ENCODE results near the gene GLB1L3.
"Not testable (repeated sequence)": the region's sequence is repeated elsewhere in the genome, so short reads cannot be mapped to it uniquely, and the experiment has no call there.

Gene GLB1L3

DNA sequence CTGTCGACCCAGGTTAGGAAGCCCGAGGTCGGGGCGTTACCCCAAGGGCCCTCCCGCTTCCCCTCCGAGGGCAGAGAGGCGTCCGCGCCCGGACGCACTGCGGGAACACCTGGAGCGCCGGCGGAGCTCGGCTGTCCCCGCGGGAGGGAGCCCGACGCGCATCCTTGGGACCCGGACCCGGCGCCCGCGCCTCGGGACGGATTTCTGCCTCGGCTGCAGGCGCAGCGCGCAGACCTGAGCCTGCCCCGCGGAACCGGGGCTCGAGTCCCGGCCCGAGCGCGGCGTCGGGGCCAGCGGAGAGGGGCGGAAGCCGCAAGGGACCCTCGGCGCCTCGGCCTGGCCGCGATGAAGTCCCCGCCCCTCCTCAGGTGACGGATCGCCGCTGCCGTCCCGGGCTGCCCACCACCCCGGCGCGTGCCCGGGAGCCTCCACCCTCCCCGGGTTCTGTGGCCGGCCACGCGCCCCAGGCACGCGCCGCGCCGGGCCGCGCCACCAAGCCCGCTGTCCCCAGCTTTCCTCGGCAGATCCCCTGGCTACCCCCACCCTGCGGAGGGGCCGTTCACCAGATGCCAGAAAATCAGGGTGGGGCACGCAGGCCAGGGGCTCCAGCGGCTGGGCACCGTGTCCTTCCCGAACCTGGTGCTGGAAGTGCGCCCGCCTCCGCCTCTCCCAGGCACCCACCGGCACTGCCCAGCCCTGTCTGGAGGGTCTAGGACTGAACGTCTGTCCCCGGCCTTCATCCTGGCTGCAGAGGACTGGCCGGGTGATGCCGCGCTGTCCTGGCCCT, 410 bp downstream of the GLB1L3 start:
- no peak for DNase-seq

DNA sequence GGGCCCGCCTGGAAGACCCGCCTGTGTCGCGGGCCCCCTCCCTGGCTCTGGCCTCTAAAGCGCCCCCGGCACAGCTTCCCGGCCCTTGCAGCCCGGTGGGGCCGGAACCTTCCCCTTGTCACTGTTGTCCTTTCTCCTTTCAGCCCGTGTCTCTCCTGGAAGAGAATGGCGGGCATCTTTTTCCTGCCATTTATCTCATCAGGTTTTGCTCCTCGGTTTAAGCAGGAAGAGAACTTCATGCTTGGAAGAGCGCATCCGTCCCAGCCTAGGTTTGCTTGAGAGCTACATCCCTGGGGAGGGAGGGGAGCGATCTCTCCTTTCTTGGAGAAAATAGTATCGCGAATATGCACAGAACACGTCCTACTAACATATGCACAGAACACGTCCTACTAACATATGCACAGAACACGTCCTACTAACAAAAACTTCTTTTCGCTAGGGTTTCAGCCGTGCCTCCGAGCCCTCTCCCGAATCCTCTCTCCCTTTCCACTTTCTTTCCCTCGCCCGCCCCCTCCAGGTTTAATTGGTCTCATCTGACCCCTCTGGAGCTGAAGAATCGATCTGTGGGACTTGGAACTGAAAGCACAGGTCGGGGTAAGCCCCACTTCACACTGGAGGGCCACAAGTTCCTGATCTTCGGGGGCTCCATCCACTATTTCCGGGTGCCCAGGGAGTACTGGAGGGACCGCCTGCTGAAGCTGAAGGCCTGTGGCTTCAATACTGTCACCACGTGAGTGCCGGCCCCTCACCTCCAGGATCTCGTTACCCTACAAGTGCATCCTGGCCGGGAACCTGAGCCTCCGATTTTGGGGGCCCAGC, 1.2 kb downstream of the GLB1L3 start:
- DNase-seq: no peak

DNA sequence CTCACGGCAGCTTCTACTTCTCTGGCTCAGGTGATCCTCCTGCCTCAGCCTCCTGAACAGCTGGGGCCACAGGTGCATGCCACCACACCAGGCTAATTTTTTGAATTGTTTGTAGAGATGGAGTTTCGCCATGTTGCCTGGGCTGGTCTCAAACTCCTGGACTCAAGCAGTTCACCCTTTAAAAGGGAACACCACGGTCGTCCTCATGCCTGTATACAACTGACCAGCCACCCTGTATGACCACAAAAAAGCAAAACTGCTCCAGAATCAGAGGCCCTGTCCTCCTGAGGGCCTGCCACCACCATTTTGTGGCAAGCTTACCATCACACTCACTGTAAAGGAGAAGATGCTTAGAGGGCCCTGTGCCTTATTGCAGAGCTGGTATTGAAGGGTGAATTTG, 2.2 kb downstream of the GLB1L3 start:
- DNase-seq: no peak

DNA sequence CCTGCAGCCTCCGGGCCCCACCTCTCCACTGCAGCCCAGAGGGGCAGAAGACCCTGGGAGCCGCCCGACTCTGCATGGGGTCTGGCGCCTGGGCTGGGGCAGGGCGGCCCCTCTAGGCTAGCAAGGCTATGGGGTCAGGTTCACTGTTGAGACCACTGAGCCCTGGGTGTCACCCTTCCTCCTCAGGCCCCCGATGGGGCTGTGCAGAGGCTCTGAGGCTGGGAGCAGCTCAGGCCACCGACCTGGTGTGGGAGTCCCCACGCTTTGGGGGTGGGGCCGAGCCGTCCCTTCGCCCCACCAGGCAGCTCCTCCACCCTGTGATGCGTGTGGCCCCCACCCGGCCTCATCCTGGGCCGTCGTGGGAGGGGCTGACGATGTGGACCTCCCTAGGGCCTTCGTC, 5.5 kb downstream of the GLB1L3 start:
- not testable (repeated sequence) for DNase-seq

DNA sequence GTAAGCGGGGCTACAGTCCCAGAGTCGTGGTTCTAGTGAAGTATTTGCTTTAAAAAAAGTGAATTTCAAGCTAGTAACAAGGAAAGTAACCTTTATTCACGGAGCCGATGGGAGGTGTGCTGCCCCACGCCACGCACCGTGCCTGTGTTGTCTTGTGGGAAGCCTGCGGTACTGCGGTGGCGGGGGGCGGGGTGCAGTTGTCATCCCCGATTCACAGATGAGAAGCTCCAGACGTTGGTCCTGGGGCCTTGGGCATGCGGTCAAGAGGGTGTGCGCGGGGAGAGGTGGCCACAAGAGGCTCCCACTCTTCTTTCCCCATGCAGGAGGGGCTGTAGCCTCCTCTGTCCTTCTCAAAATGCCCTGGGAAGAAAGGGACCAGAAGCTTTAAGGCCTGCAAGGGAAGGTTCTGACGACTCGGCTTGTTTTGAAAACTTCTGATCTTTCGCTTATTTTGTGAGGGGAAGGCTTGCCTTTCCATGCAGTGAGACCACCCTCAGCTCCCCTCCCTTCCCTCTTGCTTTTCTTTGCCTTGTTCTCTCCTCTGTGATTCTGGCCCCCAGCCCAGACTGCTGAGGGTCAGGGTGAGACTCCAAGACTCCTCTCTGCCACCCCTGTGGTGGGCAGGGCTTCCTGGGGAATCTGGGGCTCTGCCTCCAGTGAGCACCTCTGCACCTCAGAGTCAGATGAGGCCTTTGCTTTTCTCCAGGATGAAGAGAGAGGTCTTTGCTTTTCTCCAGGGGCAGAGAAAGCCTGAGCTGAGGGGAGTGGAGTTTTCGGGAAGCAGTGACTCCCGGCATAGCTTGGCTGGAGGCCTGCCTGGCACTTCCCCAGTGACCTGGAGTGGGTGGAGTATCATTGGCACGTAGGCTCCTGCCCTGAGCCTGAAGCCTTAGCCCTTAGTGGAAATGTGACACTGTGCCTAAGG, 6.2 kb downstream of the GLB1L3 start:
- DNase-seq: no peak

DNA sequence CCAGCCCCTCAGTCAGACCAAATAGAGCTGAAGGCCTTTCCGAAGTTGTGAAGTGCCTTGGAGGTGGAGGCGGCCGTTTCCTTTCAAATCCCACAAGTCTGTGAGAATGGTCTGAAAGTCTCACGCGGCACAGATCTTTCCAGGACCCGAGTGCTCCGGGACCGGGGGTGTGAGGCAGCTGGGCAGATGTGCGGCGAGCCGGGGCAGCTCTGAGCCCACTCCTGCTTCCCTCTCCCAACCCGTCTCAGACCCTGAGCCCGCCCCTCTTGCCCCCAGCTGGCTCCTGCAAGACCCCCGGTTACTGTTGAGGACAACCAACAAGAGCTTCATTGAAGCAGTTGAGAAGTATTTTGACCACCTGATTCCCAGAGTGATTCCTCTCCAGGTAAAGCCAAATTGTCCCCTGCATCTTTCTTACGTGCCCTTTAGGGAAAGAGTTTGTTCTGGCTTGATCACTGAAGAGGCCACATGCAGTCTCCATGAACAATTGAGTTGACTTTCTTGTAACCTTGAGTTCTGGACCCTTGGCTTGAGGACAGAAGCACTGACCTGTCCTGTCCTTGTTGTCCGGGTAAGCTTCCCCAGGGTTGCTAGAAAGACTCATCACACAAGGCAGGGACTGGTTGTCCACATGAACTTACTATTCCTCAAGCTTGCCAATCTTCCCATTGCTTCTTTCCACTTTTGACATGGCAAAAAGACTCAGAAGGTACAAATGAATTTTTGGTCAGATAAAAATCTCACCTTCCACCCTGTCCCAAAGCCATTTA, 7.5 kb downstream of the GLB1L3 start:
- no peak for DNase-seq

DNA sequence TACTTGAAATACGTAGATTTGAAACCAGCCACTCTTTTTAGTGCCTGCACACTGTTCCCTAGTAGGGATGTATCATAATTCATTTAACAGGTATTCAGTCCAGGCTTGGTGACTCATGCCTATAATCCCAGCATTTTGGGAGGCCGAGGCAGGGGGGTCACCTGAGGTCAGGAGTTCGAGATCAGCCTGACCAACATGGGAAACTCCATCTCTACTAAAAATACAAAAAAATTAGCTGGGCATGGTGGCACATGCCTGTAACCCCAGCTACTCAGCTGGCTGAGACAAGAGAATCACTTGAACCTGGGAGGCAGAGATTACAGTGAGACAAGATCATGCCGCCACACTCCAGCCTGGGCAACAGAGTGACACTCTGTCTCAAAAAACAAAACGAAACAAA, 8.2 kb downstream of the GLB1L3 start:
- not testable (repeated sequence) for DNase-seq

DNA sequence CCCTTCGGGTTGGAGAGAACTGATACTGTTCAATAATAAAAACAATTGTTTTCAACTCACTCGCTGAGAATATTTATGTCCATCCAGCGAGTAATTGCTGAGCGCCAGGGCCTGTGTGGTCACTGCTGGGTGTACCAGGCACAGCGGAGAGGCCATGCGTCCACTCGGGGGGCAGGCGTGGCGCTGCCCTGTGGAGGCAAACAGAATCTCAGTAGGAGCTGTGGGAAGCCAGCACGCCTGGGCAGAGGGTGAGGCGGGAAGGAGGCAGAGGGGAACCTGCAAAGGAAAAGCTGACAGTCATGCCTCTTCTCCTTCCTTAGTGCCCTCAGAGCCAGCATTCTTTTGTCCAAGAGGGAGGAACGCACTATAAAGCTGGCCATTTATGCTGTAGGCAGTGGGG, 11.4 kb downstream of the GLB1L3 start:
- no peak for DNase-seq

DNA sequence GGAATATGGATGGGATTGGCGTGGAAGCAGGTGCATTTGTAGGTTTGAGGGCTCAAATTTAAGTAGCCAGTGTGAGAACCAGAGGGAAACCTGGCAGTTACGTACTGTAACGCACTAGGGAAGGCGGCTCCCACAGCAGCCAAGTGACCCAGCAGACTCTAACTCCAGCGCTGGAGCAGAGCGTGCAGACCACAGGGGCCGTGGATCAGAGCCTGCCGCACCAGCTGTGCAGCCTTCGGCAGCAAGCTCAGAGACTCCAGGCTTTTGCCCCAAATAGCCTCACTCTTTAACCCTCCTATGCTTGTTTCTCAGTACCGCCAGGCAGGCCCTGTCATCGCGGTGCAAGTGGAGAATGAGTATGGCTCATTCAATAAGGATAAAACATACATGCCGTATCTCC, 12.3 kb downstream of the GLB1L3 start:
- no peak for DNase-seq

DNA sequence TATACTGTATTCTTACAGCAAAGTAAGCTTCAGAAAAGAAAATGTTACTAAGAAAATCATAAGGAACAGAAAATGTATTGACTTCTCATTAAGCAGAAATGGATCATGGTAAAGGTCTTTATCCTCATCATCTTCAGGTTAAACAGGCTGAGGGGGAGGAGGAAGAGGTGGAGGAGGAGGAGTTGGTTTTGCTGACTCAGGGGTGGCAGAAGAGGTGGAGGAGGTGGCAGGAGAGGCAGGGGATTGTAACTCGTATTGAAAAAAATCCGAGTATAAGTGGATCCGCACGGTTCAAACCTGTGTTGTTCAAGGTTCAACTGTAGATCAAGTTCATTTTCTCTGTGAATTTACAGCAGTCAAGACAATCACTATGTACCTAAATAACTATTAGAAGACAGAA, 13.0 kb downstream of the GLB1L3 start:
- no peak for DNase-seq

DNA sequence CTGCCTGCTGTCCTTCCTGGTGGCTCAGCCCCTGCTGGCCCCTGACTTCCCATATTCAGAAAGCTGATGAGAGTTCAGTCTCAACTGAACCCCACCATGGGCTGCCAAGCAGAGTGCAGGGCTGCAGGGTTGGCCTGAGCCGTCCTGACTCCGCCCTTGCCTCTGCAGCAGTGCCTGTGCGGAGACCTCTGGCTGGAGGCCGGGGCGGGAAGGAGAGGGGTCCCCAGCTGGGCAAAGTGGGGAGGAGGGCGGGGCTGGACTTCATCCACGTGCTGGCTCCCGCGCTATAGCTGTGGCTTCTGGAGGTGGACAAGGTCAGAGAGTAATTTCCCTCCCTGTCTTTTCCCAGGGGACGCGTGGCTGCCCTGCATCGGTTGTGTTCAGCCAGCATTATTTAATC, 13.6 kb downstream of the GLB1L3 start:
- DNase-seq: no peak

DNA sequence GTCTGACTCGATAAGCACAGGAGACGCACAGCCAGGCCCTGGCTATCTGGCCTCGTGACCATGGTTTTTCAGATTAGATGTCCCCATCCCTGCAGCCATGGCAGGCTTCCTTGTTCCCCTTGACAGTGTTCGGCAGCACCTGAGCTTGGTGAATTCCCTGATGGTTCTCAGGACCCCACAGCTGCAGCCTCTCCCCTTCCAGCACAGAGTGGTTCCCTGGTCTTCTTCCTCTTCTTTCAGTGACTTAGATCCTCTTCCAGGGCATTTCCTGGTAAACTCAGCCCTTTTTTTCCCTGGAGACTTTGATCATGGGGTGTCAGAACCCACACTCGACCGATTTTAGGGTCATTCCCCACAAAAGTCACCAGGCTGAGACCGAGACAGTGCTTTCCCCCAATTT, 14.5 kb downstream of the GLB1L3 start:
- no peak for DNase-seq

DNA sequence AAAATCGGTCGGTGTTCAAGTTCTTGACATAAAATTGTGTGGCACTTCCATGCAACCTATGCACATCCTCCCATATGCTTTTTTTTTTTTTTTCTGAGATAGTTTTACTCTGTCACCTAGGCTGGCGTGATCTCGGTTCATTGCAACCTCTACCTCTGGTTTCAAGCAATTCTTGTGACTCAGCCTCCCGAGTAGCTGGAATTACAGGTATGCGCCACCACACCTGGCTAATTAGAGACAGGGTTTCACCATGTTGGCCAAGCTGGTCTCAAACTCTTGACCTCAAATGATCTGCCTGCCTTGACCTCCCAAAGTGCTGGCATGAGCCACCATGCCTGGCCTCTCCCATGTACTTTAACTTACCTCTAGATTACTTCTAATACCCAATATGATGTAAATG, 15.0 kb downstream of the GLB1L3 start:
- no peak for DNase-seq

DNA sequence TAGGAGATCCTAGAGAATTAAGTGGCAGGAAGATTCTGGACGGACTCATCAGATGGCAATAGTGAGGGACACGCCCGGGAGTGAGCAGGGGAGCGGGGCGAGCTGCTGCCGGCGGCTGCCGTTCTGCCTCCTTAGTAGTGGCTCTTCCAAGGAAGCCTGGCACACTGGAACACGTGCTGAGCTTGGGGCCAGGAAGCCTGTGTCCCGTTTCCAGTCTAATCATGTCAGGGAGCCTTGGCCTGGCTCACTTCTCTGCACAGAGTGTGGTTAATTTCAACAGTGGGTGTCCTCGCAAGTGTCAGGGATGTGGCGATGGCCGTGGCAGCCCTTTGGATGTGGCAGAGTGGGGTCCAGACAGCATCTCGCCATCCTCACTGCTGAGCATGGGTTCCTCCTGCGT, 16.5 kb downstream of the GLB1L3 start:
- no peak for DNase-seq

DNA sequence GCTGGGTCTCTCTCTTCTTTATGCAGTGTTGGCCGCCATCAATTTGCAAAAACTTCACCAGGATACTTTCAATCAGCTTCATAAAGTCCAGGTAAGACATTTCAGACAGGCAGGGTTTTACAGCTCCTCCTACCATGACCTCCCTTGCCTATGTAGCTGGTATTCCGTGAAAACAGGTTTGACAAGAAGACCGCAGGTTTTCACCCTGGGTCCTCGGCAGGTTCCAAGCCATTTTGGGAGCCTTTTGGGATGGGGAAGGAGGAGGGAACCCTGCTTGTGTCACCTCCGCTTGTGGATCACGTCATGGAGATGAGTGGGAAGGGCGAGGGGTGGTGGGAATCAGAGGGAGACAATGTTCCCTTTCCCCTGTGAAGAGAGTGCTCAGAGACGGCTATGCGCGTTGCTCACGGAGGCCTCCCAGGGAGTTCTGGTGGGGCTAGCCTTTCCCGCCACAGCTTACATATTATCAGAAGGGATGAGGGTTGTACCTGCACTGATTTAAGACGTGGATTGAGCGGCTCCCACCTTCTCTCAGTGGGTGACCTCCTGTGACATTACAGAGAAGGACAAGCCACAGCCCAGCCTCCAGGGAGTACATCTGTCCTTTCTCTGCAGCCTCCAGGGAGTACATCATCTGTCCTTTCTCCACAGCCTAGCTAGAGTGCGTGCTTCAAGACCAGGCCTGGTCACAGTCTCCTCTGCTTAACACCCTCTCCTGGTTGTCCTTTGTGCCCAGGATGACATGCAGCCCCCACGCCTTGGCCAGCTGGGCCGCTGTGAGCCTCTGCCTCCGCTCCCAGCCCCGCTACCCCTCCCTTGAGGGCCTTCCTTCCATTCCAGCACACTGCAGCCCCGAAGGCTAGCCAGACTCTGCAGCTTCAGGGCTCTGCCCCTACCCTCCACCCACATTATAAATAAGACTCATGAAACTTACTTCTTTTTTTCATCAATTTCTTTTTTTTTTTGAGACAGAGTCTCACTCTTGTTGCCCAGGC, 17.2 kb downstream of the GLB1L3 start:
- no peak for DNase-seq

DNA sequence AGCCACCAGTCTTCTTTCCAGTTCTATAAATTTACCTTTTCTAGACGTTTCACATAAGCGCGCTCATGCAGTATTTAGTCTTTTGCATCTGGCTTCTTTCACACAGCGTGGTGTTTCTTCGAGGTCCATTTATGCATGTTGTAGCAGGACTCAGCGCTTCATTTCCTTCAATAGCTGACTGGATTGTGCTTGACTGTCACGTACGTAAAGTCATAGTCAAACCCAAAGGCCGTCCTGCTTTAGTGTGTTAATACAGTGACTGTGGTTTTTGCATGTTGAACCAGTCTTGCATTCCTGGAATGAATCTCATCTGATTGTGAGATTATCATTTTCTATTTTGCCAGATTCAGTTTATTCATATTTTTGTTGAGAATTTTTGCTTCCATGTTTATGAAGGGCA, 18.5 kb downstream of the GLB1L3 start:
- DNase-seq: no peak

DNA sequence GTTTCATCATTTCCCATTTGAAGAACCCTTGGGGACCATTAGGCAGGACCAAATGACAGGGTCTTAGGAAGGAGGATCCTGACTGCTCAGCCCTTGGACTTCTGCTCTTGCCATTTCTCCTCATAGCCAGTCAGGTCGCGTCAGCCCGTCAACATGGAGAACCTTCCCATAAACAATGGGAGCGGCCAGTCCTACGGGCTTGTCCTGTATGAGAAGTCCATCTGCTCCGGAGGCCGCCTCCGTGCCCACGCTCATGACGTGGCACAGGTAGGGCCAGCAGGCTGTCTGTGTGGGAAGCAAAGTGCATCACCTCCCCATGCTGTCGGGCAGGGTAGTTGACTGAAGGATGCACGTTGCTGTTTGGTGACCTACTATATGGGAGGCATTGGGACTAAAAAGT, 36.0 kb downstream of the GLB1L3 start:
- DNase-seq: no peak

DNA sequence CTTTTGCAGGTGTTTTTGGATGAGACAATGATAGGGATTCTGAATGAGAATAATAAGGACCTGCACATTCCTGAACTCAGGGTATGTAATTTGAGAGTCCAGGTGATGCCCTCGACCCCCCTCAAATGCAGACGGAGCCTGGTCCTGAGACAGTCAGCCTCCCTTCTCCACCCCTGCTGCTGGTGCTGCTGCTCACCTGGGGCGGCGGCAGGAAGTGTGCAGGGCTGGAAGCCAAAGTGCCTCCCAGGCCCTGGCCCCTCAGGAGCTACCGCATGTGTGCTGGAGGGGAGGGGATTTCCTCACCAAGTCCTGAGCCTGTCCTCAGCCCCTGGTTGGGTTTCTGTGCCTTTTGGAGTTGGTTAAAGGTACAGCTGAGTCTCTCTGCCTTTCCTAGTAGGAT, 36.6 kb downstream of the GLB1L3 start:
- no peak for DNase-seq

DNA sequence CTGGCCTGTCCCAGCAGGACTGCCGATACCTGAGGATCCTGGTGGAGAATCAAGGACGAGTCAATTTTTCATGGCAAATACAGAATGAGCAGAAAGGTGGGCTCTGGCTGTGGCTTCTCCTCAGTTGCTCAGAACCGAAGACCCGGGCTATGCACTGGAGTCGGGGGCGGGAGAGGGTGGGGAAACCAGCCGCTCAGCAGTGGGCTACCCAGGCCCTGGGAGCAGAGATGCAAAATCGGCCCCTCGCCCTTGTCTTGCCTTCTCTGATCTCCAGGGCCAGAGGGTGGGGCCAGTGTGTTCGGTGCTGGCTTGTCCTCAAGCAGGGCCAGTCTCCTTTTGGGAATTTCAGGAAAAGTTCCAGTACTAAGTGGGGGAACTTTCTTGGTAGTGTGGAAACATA, 37.2 kb downstream of the GLB1L3 start:
- no peak for DNase-seq

DNA sequence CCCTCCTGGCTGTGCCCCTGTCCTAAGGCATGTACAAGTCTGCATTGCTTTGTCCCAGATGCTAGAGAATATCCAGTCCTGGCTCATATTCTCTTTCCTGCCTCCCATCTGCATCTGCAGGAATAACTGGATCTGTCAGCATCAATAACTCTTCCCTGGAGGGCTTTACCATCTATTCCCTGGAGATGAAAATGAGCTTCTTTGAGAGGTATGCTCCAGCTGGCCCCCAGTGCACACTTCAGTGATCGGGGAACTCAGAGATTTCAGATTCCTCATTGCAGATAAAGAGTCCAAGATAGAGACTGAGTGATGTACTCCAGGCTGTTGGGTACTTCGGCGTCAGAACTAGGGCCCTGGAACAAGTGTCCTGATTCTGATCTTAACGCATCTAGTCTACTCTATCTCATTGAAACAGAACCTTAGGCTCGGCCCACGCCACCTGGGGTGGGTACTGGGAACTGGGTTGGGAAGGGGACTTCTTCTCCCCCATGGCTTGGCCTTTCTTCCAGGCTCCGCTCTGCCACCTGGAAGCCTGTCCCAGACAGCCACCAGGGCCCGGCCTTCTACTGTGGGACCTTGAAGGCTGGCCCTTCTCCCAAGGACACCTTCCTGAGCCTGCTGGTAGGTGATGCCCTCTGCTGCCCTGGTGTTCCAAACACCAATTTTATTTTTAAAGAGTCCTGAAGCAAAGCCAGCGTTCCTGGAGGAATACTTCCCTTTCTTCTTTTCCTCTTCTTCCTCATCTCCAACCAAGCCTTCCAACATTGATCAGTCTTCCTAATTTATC, 37.8 kb downstream of the GLB1L3 start:
- DNase-seq: no peak
